BE2C (cell line): ENCODE results near the gene CD5L.

Source experiments
- DNase-seq: peaks from one replicate; pipeline ENCODE4 v3.0.0-alpha.2; 2020
- H3K27me3 ChIP-seq: fragments of 250-450 bp; sonication (Bioruptor Pico); 2 replicates; pipeline ENCODE4 v1.5.1; 2020; ENCODE audit warnings: mild to moderate bottlenecking
- H3K36me3 ChIP-seq: fragments of 250-450 bp; sonication (Bioruptor Pico); 2 replicates; pipeline ENCODE4 v1.5.1; 2020; ENCODE audit warnings: mild to moderate bottlenecking
- H3K4me1 ChIP-seq: fragments of 250-450 bp; sonication (Bioruptor Pico); 2 replicates; pipeline ENCODE4 v1.5.1; 2020
- H3K4me3 ChIP-seq: 2 replicates; pipeline ENCODE4 v1.5.1; 2011; ENCODE audit warnings: low read depth, low read length
- H3K9me3 ChIP-seq: fragments of 250-450 bp; sonication (Bioruptor Pico); 2 replicates; pipeline ENCODE4 v1.5.1; 2020
- TF ChIP-seq, protein P1 (sequence below): IDR thresholded peaks from 2 replicates; pipeline ENCODE4 v1.5.1; 2012; ENCODE audit warnings: mild to moderate bottlenecking, low read depth, low read length

The CD5L gene

DNA sequence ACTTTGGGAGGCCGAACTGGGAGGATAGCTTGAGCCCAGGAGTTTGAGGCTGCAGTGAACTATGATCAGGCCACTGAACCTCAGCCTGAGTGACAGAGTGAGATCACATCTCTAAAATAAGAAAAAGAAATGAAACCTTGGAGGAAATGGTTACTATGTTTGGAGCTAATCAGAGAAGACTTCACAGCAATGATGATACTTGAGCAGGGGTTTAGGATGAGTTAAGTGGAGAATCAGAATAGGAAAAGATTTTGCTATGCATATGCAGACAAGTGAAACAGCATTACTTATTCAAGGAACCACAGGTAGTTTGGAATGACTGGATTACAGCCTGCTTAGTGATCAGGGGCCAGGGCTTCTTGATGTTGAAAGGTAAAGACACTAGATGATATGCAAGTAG is 1.3 kb upstream of the CD5L start:
- H3K4me1 ChIP-seq: no peaks in the 10 kb centered on the region

DNA sequence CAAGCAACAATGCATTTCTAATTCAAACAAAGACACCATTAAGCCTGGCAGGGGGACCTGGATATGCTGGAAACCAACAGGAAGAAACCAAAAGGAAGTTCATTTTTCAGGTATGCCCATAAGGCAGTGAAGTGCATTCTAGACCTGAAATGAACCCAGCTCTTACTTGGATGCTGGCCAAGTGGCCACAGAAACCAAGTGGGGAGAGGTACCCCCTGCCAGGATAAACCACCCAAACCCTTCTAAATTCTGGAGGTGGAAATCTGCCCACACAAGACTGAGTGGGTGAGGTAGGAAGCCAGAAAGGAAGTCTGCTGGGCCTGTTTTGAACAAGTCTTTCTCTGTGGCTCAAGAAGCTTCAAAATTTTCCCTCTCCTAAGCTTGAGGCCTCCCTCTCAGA is 2.6 kb downstream of the CD5L start:
- no peak for DNase-seq
- TF ChIP-seq, protein P1, sequence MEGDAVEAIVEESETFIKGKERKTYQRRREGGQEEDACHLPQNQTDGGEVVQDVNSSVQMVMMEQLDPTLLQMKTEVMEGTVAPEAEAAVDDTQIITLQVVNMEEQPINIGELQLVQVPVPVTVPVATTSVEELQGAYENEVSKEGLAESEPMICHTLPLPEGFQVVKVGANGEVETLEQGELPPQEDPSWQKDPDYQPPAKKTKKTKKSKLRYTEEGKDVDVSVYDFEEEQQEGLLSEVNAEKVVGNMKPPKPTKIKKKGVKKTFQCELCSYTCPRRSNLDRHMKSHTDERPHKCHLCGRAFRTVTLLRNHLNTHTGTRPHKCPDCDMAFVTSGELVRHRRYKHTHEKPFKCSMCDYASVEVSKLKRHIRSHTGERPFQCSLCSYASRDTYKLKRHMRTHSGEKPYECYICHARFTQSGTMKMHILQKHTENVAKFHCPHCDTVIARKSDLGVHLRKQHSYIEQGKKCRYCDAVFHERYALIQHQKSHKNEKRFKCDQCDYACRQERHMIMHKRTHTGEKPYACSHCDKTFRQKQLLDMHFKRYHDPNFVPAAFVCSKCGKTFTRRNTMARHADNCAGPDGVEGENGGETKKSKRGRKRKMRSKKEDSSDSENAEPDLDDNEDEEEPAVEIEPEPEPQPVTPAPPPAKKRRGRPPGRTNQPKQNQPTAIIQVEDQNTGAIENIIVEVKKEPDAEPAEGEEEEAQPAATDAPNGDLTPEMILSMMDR: no peak

More for the DNA sequence above, 1.3 kb upstream of the CD5L start:
- TF ChIP-seq, protein P1: no peak
- no peak overlapping the region for H3K4me3 ChIP-seq
- no peaks in the 10 kb centered on the region for H3K27me3 ChIP-seq
- no peaks in the 10 kb centered on the region for H3K9me3 ChIP-seq
- no peaks in the 10 kb centered on the region for H3K36me3 ChIP-seq
- DNase-seq: no peak

DNA sequence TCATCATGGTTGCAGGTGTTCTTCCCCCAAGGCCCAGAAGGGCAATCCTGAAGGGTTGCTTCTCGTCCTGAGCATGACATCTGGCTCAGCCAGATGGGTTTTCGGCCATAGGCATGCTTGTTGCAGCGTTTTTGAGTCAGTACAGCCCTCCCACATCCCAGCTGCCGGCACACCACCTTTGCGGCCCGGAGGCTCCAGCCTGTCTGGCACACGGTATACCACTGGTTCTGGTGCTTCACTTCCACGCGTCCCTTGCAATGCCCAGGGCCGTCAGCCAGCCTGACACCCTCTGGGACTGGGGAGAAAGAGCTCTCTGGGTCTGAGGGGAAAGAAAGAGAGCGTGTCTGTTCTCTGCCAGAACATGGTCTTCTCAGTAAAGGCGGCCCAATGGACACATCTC is 7.2 kb downstream of the CD5L start:
- Histone ChIP-seq H3K36me3 (no peaks in the 10 kb centered on the region), H3K27me3 (no peaks in the 10 kb centered on the region), H3K4me3 (no peak overlapping the region), H3K9me3 (no peaks in the 10 kb centered on the region), H3K4me1 (no peaks in the 10 kb centered on the region)
- TF ChIP-seq, protein P1: no peak
- no peak for DNase-seq

More for the DNA sequence above, 2.6 kb downstream of the CD5L start:
- Histone ChIP-seq H3K4me1 (no peaks in the 10 kb centered on the region), H3K4me3 (no peak overlapping the region), H3K36me3 (no peaks in the 10 kb centered on the region), H3K27me3 (no peaks in the 10 kb centered on the region), H3K9me3 (no peaks in the 10 kb centered on the region)

DNA sequence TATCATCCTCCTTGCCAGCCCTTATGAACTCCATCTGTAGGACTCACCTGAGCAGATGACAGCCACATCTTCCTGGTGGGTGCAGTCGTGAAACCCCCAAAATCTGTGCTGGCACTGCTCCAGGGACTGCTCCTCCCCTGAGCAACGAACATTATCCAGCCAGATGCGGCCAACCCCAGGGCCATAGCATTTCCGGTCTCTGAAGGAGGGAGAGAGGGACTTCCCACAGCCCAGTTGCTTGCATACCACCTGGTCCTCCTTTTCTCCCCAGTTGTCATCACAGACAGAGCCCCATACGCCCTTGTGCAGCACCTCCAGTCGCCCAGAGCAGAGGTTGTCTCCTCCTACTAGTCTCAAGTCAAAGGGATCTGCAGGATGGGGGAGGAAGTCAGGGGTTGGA is 8.5 kb downstream of the CD5L start:
- TF ChIP-seq, protein P1: no peak
- no peak for DNase-seq
- no peak overlapping the region for H3K4me3 ChIP-seq
- H3K4me1 ChIP-seq: no peaks in the 10 kb centered on the region
- H3K9me3 ChIP-seq: no peaks in the 10 kb centered on the region
- no peaks in the 10 kb centered on the region for H3K36me3 ChIP-seq
- no peaks in the 10 kb centered on the region for H3K27me3 ChIP-seq

DNA sequence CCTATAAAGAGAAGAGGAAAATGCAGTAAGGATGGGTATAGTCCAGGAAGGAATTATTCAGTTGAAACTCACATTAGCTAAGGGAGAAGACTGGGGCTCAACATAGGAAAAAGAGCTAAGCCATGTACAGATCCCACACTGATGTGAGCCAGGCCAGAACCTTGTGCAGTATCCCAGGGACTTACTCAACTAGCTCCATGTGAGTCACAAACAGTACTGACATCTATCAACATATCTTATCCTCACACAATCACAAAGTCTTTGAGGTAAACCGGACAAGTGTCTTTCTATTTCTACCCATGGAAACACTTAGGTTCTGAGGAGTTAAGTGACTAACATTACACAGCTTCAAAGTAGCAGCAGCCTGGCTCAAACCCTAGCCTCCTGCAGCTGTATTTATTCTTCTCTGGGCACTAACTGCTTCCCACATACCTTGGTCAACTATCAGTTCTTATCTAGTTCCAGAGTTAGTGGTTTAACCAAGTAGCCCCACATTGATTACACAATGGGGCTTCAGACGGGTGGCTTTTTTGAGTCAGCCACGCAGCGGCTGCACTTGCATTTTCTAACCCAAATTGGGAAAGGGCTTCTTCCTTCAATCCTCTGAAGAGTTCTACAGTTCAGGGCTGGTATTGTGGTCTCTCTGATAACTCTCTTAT is 9.5 kb downstream of the CD5L start:
- no peaks in the 10 kb centered on the region for H3K4me1 ChIP-seq
- no peak overlapping the region for H3K4me3 ChIP-seq
- TF ChIP-seq, protein P1: no peak
- DNase-seq: no peak
- H3K9me3 ChIP-seq: no peaks in the 10 kb centered on the region
- H3K27me3 ChIP-seq: no peaks in the 10 kb centered on the region
- no peaks in the 10 kb centered on the region for H3K36me3 ChIP-seq

DNA sequence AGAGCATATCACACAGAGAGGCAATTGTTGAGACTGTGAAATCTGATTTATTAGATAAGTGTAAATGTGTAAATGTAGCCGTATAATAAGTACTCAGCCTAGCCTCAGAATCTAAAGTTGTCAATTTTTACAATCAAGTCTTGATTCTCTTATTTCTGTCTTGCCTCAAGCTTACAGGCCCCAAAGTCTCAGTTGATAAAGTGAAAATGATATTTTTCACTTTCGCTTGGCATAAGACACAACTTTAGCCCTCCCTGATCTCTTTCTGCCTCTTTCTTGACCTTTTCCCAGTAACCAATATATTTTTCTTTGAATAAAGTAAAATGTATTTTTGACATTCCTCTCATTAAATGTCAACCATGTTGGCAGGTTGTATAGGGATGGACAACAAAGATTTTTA is 10.7 kb downstream of the CD5L start:
- Histone ChIP-seq H3K4me1 (no peaks in the 10 kb centered on the region), H3K36me3 (no peaks in the 10 kb centered on the region), H3K9me3 (no peaks in the 10 kb centered on the region), H3K4me3 (no peak overlapping the region), H3K27me3 (no peaks in the 10 kb centered on the region)
- TF ChIP-seq, protein P1: no peak
- DNase-seq: no peak
